AG09319 (cell line): ENCODE measurements around the gene COL4A3.

ENCODE experiments used
- DNase-seq: peaks from one replicate; pipeline ENCODE4 v3.0.0-alpha.2; 2010; ENCODE audit warnings: low read depth; ENCODE audit errors: extremely low read depth
- TF ChIP-seq, protein P1 (sequence below): IDR thresholded peaks from 2 replicates; pipeline ENCODE4 v1.5.1; 2011; ENCODE audit warnings: low read depth, mild to moderate bottlenecking, inconsistent platforms, low read length, moderate library complexity

Gene COL4A3

GRCh38 chr2:227163998-227164762 lies at the start of gene COL4A3, which contains the start of gene COL4A4:
Gene COL4A3, plus strand, starts transcription at chr2:227164624. Its CDS starts 103 bp downstream, at chr2:227164727.
Gene COL4A4, minus strand, starts transcription at chr2:227164205. Its CDS starts 16,722 bp downstream, at chr2:227147483.
- DNase-seq = no peak
- TF ChIP-seq, protein P1, sequence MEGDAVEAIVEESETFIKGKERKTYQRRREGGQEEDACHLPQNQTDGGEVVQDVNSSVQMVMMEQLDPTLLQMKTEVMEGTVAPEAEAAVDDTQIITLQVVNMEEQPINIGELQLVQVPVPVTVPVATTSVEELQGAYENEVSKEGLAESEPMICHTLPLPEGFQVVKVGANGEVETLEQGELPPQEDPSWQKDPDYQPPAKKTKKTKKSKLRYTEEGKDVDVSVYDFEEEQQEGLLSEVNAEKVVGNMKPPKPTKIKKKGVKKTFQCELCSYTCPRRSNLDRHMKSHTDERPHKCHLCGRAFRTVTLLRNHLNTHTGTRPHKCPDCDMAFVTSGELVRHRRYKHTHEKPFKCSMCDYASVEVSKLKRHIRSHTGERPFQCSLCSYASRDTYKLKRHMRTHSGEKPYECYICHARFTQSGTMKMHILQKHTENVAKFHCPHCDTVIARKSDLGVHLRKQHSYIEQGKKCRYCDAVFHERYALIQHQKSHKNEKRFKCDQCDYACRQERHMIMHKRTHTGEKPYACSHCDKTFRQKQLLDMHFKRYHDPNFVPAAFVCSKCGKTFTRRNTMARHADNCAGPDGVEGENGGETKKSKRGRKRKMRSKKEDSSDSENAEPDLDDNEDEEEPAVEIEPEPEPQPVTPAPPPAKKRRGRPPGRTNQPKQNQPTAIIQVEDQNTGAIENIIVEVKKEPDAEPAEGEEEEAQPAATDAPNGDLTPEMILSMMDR = no peak

DNA sequence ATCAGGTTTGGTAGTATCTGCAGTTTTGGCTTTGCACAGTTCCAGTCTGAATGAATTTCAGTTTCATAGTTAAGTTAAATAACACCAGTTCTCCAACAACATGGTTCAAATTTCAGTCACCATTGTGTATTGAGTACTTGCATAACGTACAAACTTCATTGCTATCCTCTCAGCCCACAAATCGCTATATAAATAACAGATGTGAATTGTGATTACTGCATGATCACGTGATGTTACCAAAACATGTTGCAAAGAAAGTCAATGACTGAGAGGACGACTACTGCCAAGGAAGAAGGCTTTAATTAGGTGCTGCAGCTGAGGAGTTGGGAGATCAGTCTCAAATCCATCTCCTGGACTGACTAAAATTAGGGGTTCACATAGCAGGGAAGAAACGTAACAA lies 48.7 kb upstream of the COL4A3 start:
- peak; percentile 68 for DNase-seq
- TF ChIP-seq, protein P1 = no peak

DNA sequence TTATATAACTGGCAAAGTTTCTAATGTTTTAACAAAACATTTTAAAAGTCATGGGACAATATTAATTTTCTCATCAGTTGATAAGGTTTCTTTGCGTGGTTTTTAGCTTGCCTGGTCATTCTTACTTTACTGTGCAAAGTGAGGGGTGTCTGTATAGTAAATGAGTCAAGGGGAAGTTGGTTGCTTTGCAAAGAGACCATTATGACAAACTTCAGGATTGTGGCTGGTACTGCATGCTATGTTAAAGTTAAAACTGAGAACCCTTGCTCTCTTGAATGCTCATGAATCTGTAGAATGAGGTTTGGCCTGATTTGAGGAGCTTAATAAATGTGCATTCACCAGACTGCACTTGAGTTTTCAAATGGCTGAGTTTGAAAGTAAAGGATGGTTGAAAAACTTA lies 47.4 kb upstream of the COL4A3 start:
- no peak for DNase-seq
- TF ChIP-seq, protein P1 = no peak

DNA sequence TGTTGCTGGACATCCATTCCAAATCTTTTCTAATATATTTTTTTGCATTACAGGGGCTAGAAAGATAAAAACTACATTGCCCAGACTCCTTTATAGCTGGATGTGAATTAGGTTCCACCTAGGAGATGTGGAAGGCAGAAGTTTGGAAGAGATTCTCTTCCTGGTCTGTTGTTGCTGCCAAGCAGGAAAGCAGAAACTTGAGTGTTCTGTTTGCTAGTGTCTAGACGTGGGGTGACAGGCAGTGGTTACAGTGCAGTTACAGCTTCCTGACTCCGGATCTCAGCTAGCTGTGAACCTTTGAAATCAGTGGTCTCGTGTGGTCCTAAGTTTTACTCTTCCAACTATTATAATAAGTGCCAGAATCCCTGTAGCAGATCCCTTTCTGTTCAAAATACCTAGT lies 46.6 kb upstream of the COL4A3 start:
- TF ChIP-seq, protein P1 = no peak
- no peak for DNase-seq

- TF ChIP-seq, protein P1 = no peak
Measured at GRCh38 chr2:227118353-227118752, 46.1 kb upstream of the COL4A3 start.

DNA sequence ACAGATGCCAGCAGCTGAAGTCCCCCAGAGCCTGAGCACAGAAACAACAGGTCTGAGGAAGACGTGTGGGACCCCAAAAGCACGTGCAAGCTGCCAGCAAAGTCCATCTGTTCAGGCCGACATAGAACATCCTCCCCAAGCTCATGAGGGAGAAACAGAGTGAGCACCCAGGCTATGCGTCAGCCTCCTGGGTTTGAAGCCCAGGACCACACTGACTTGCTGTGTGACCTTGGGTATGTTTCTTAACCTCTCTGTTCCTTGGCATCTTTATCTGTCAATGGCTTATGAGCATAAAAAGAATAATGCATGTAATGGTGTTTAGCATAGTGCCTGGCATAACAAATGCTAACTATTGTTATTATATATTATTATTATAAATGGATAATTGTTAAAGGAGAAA lies 40.7 kb upstream of the COL4A3 start:
- DNase-seq = no peak
- TF ChIP-seq, protein P1 = no peak

More at GRCh38 chr2:227118353-227118752, 46.1 kb upstream of the COL4A3 start:
- no peak for DNase-seq

DNA sequence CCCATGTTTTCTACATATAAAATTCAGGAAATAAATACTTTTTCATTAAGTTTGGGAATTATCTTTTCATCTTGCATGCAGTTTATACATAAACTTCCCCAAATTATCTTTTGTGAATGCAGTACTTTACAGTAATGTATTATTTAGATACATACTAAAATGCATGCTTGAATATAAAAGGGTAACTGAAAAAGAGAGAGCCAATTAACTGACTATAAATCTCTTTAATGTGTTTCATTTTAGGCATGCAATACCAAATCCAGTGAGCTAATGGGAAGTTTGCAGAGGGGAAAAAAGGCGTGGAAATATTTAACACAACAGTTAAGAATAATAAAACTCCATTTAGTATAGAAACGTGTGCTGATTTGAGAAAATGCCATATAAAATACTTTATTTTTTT lies 39.6 kb upstream of the COL4A3 start:
- DNase-seq = no peak
- TF ChIP-seq, protein P1 = no peak
